ENCODE results near the gene RFTN1. TPM values are rescaled to one million over a fixed set of nuclear protein-coding genes. Genes with fewer than 3 reads are reported as not detected.

RFTN1 gene
- polyA plus RNA-seq, 2 donors, result 2.1 to 3.7 TPM

DNA sequence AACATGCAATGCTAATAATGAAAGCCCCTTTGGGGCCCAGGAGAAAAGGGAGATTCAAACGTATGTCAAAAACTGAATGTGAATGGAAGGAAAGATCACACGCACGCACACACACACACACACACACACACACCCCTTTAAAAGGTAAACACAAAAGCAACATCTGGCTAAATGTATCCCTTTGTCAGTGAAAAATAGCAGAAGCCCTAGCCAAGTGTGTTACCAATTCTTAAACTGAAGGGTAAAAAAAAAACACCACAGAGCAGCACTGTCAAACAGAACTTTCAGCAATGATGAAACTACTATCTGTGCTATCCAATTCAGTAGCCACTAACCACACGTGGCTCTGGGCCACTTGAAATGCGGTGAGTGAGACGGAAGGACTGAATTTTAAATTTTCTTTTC, 4.9 kb downstream of the RFTN1 start:
- H3K4me3 ChIP-seq (ENCODE audit: low read depth in 1 of 2, low read length in 2 of 2), result no peak overlapping the region
- H3K4me1 ChIP-seq (ENCODE audit: control insufficient read depth in 2 of 2, insufficient read depth in 2 of 2, low read length in 1 of 2), result peaks cover 0 to 9% of the 10 kb centered on the region in 2 donors
- no peaks in the 10 kb centered on the region for H3K36me3 ChIP-seq (ENCODE audit: control insufficient read depth in 2 of 2, insufficient read depth in 2 of 2, low read length in 1 of 2)
- H3K27me3 ChIP-seq (ENCODE audit: control insufficient read depth in 1 of 2, insufficient read depth in 2 of 2, low read length in 2 of 2), result no peaks in the 10 kb centered on the region
- H3K9me3 ChIP-seq (ENCODE audit: control insufficient read depth in 2 of 2, insufficient read depth in 1 of 2, low read depth in 1 of 2, low read length in 1 of 2), result no peaks in the 10 kb centered on the region
- WGBS, 2 donors, result 61 to 63% methylated on average over 6 of the region's 6 CpGs
- no peak overlapping the region for H3K27ac ChIP-seq (ENCODE audit: low read depth in 2 of 2, low read length in 1 of 2)

DNA sequence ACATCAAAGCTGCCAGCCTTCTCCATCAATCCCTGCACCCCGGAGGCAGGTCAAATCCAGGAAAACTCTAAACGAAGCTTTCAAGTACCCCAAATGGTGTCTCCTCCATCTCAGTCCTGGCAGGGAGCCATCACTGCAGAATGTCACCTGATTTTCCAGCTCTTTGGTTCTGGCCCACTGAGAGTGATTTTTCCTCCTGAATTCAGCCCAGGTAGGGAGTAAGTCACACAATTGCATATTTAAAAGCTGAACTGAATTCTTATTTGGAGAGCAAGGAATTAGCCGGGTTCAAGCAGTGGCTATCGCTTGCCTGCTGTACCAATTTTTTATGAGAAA, 5.3 kb downstream of the RFTN1 start:
- Histone ChIP-seq H3K27ac (ENCODE audit: low read depth in 2 of 2, low read length in 1 of 2) (no peak overlapping the region), H3K27me3 (ENCODE audit: control insufficient read depth in 1 of 2, insufficient read depth in 2 of 2, low read length in 2 of 2) (no peaks in the 10 kb centered on the region), H3K4me3 (ENCODE audit: low read depth in 1 of 2, low read length in 2 of 2) (no peak overlapping the region), H3K9me3 (ENCODE audit: control insufficient read depth in 2 of 2, insufficient read depth in 1 of 2, low read depth in 1 of 2, low read length in 1 of 2) (no peaks in the 10 kb centered on the region), H3K36me3 (ENCODE audit: control insufficient read depth in 2 of 2, insufficient read depth in 2 of 2, low read length in 1 of 2) (no peaks in the 10 kb centered on the region), H3K4me1 (ENCODE audit: control insufficient read depth in 2 of 2, insufficient read depth in 2 of 2, low read length in 1 of 2) (peaks cover 0 to 9% of the 10 kb centered on the region in 2 donors)
- WGBS, 2 donors, result 68 to 70% methylated on average over 4 of the region's 4 CpGs

DNA sequence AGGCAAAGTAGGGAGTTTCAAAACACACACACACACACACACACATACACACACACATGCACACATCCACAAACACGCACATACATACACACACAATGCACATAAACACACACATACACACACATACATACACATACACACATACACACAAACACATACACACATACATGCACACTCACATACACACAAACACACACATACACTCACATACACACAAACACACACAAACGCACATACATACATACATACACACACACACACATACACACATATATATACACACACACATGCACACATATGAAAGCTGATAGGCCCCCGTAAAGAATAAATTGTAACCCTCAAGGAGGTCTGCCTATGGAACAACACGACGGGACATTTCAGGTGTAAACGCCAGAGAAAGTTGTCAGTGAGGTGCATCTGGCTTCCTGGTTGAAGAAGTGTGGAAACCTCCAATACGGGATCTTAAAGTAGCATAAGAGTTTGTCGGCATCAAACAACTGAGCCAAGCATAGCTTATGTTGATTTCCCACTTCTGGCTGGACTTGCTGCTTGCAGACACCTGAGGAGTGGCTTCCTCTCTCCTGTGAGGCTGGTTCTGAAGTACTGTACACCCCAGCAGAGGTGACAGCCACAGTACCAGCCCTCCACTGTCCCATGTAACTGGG, 5.8 kb downstream of the RFTN1 start:
- Histone ChIP-seq H3K4me3 (ENCODE audit: low read depth in 1 of 2, low read length in 2 of 2) (no peak overlapping the region), H3K27ac (ENCODE audit: low read depth in 2 of 2, low read length in 1 of 2) (no peak overlapping the region), H3K4me1 (ENCODE audit: control insufficient read depth in 2 of 2, insufficient read depth in 2 of 2, low read length in 1 of 2) (peaks cover 0 to 4% of the 10 kb centered on the region in 2 donors), H3K27me3 (ENCODE audit: control insufficient read depth in 1 of 2, insufficient read depth in 2 of 2, low read length in 2 of 2) (no peaks in the 10 kb centered on the region), H3K9me3 (ENCODE audit: control insufficient read depth in 2 of 2, insufficient read depth in 1 of 2, low read depth in 1 of 2, low read length in 1 of 2) (no peaks in the 10 kb centered on the region), H3K36me3 (ENCODE audit: control insufficient read depth in 2 of 2, insufficient read depth in 2 of 2, low read length in 1 of 2) (no peaks in the 10 kb centered on the region)
- WGBS, 2 donors, result 89 to 90% methylated on average over 8 of the region's 8 CpGs

DNA sequence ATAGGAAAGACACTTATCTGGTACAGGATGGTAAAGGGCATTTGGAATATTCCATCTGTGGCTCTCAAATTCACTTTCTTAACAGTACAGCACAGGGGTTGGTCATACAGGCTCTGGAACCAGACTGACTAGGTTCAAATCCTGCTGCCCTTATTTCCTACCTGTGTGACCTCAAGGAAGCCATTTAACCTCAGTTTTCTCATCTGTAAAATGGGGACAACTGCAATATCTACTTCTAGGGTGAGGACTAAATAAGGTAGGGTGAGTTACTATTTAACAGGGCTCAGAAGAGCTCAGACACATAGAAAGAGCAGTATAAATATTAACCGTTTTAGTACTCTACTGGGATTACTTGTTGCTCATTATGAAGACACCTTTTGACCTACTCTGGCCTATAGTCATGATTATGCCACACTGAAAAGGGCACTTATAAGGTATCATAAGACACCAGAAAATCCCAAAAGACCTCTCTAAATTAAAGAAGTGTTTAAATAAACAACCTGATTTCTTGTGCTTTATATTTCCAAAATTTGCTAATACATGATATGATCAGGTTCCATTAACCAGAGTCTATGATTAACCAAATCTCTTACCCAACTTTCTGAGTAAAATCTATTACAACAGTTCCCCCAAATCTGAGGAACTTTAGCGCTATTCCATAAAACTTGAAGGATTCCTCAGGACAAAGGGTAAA, 6.5 kb downstream of the RFTN1 start:
- Histone ChIP-seq H3K27me3 (ENCODE audit: control insufficient read depth in 1 of 2, insufficient read depth in 2 of 2, low read length in 2 of 2) (no peaks in the 10 kb centered on the region), H3K36me3 (ENCODE audit: control insufficient read depth in 2 of 2, insufficient read depth in 2 of 2, low read length in 1 of 2) (no peaks in the 10 kb centered on the region), H3K9me3 (ENCODE audit: control insufficient read depth in 2 of 2, insufficient read depth in 1 of 2, low read depth in 1 of 2, low read length in 1 of 2) (no peaks in the 10 kb centered on the region), H3K4me1 (ENCODE audit: control insufficient read depth in 2 of 2, insufficient read depth in 2 of 2, low read length in 1 of 2) (peaks cover 0 to 3% of the 10 kb centered on the region in 2 donors), H3K4me3 (ENCODE audit: low read depth in 1 of 2, low read length in 2 of 2) (no peak overlapping the region), H3K27ac (ENCODE audit: low read depth in 2 of 2, low read length in 1 of 2) (no peak overlapping the region)
- WGBS, 2 donors, result 90 to 97% methylated on average over 2 of the region's 2 CpGs

DNA sequence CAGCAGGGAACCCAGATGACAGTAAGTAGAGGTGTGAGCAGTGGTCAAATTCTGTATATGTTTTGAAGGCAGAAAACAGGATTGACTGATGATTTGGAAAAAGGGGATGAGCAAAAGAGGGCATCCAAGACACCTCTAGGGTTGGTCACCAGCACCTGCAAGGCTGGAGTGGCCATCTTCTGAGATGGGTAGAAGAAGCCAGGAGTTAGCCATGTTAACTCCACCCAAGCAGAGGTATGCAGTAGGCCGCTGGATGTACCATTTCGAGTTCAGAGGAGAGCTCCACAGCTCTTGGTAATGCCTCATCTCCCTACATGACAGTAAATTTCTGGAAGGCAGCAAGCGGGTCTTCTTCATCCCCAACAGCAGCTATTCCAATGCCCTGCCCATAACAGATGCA, 7.0 kb downstream of the RFTN1 start:
- Histone ChIP-seq H3K36me3 (ENCODE audit: control insufficient read depth in 2 of 2, insufficient read depth in 2 of 2, low read length in 1 of 2) (no peaks in the 10 kb centered on the region), H3K27ac (ENCODE audit: low read depth in 2 of 2, low read length in 1 of 2) (no peak overlapping the region), H3K4me1 (ENCODE audit: control insufficient read depth in 2 of 2, insufficient read depth in 2 of 2, low read length in 1 of 2) (peaks cover 0 to 3% of the 10 kb centered on the region in 2 donors), H3K27me3 (ENCODE audit: control insufficient read depth in 1 of 2, insufficient read depth in 2 of 2, low read length in 2 of 2) (no peaks in the 10 kb centered on the region), H3K9me3 (ENCODE audit: control insufficient read depth in 2 of 2, insufficient read depth in 1 of 2, low read depth in 1 of 2, low read length in 1 of 2) (no peaks in the 10 kb centered on the region), H3K4me3 (ENCODE audit: low read depth in 1 of 2, low read length in 2 of 2) (no peak overlapping the region)
- WGBS, 2 donors, result 80 to 87% methylated on average over 3 of the region's 3 CpGs

DNA sequence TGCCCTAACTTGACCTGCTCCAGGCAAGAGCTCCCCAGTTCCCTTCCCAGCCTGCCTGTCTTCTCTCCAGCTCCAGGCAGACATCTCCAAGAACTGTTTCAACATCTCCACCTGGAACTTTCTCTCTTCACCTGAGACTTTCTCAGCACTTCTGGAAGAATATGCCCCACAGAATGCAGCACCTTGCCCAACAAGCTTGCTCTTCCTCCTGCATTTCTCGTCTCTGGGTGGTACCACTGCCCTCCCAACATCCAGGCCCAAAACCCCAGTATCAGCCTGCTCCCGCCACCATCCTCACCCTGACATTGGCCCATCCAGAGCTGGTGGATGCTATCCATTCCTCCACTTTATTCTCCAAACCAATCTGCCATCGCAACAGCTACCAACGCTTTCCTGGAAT, 8.8 kb downstream of the RFTN1 start:
- no peaks in the 10 kb centered on the region for H3K36me3 ChIP-seq (ENCODE audit: control insufficient read depth in 2 of 2, insufficient read depth in 2 of 2, low read length in 1 of 2)
- WGBS, 2 donors, result 80 to 83% methylated on average over 4 of the region's 4 CpGs
- H3K9me3 ChIP-seq (ENCODE audit: control insufficient read depth in 2 of 2, insufficient read depth in 1 of 2, low read depth in 1 of 2, low read length in 1 of 2), result no peaks in the 10 kb centered on the region
- H3K4me1 ChIP-seq (ENCODE audit: control insufficient read depth in 2 of 2, insufficient read depth in 2 of 2, low read length in 1 of 2), result peaks cover 0 to 3% of the 10 kb centered on the region in 2 donors
- no peak overlapping the region for H3K4me3 ChIP-seq (ENCODE audit: low read depth in 1 of 2, low read length in 2 of 2)
- no peaks in the 10 kb centered on the region for H3K27me3 ChIP-seq (ENCODE audit: control insufficient read depth in 1 of 2, insufficient read depth in 2 of 2, low read length in 2 of 2)
- no peak overlapping the region for H3K27ac ChIP-seq (ENCODE audit: low read depth in 2 of 2, low read length in 1 of 2)

DNA sequence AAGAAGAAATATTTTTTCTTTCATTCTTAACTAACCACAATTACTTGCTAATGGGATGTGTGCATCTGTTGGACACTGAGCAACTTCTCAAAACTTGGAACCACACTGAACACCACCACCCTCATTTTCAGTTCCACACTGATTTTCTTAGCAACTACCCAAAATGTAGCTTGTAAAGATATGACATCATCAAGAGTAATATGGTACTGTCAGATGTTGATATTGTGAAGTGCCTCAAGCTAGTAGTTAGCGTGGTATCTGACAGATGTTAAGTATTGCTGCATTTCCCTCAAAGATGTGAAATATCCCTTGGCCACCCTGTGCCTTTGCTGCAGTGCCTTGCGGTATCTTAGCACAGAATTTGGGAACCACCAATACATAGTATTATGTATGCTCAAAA, 9.3 kb downstream of the RFTN1 start:
- WGBS, 2 donors, result 45 to 57% methylated on average over 2 of the region's 2 CpGs
- H3K4me1 ChIP-seq (ENCODE audit: control insufficient read depth in 2 of 2, insufficient read depth in 2 of 2, low read length in 1 of 2), result peaks cover 0 to 3% of the 10 kb centered on the region in 2 donors
- H3K9me3 ChIP-seq (ENCODE audit: control insufficient read depth in 2 of 2, insufficient read depth in 1 of 2, low read depth in 1 of 2, low read length in 1 of 2), result no peaks in the 10 kb centered on the region
- H3K36me3 ChIP-seq (ENCODE audit: control insufficient read depth in 2 of 2, insufficient read depth in 2 of 2, low read length in 1 of 2), result peaks cover 0 to 1% of the 10 kb centered on the region in 2 donors
- no peak overlapping the region for H3K4me3 ChIP-seq (ENCODE audit: low read depth in 1 of 2, low read length in 2 of 2)
- no peaks in the 10 kb centered on the region for H3K27me3 ChIP-seq (ENCODE audit: control insufficient read depth in 1 of 2, insufficient read depth in 2 of 2, low read length in 2 of 2)
- no peak overlapping the region for H3K27ac ChIP-seq (ENCODE audit: low read depth in 2 of 2, low read length in 1 of 2)

DNA sequence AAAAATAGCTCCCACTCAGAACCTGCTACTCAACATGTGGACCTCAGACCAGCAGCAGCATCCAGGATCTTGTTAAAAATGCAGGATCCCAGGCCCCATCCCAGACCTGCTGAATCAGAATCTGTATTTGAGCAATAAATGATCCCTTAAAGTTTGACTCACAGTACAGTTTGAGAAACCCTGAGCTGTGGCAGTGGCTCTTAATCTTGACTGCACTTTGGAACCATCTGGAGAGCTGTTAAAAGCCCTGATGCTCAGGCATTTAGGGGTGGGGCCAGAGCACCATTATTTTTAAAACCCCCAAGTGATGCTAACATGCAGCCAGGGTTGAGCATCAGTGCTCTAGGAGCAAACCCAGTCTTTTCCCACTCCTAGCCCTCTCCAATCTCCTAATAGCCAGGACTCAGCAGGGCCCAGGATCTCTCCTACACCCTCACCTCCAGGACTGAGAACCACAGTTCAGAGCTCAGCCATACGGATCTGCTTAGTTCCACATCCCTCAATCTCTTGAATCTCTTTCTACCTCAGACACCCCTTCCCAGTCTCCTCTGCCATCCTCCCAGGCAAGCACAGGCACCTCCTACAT, 10.2 kb downstream of the RFTN1 start:
- H3K4me1 ChIP-seq (ENCODE audit: control insufficient read depth in 2 of 2, insufficient read depth in 2 of 2, low read length in 1 of 2), result peaks cover 0 to 3% of the 10 kb centered on the region in 2 donors
- H3K27ac ChIP-seq (ENCODE audit: low read depth in 2 of 2, low read length in 1 of 2), result no peak overlapping the region
- no peak overlapping the region for H3K4me3 ChIP-seq (ENCODE audit: low read depth in 1 of 2, low read length in 2 of 2)
- 85 to 91% methylated on average over 1 of the region's 1 CpG for WGBS, 2 donors
- no peaks in the 10 kb centered on the region for H3K27me3 ChIP-seq (ENCODE audit: control insufficient read depth in 1 of 2, insufficient read depth in 2 of 2, low read length in 2 of 2)
- no peaks in the 10 kb centered on the region for H3K9me3 ChIP-seq (ENCODE audit: control insufficient read depth in 2 of 2, insufficient read depth in 1 of 2, low read depth in 1 of 2, low read length in 1 of 2)
- peaks cover 0 to 2% of the 10 kb centered on the region in 2 donors for H3K36me3 ChIP-seq (ENCODE audit: control insufficient read depth in 2 of 2, insufficient read depth in 2 of 2, low read length in 1 of 2)

DNA sequence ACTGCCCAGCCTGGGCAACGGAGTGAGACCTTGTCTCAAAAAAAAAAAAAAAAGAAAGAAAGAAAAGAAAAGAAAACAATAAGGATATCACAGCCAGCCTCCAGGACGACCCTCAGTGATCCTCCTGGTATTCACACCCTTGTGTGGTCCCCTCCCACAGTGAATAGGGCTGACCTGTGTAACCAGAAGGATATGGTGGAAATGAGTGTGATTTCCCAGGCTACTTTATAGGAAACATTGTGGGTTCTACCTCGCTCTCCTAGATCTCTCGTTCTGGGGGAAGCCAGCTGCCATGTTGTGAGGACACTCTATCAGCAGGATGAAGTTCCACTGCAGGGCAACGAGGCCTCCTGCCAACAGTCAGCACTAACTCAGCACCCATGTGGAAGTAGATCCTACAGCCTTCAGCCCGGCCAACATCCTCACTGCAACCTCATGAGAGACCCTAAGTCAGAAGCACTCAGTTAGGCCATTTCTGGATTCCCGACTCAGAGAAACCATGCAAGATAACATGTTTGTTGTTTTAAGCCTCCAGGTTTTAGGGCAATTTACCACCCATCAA, 11.1 kb downstream of the RFTN1 start:
- no peaks in the 10 kb centered on the region for H3K9me3 ChIP-seq (ENCODE audit: control insufficient read depth in 2 of 2, insufficient read depth in 1 of 2, low read depth in 1 of 2, low read length in 1 of 2)
- peaks cover 0 to 2% of the 10 kb centered on the region in 2 donors for H3K36me3 ChIP-seq (ENCODE audit: control insufficient read depth in 2 of 2, insufficient read depth in 2 of 2, low read length in 1 of 2)
- peaks cover 0 to 3% of the 10 kb centered on the region in 2 donors for H3K4me1 ChIP-seq (ENCODE audit: control insufficient read depth in 2 of 2, insufficient read depth in 2 of 2, low read length in 1 of 2)
- 81 to 85% methylated on average over 7 of the region's 7 CpGs for WGBS, 2 donors
- H3K27ac ChIP-seq (ENCODE audit: low read depth in 2 of 2, low read length in 1 of 2), result no peak overlapping the region
- H3K4me3 ChIP-seq (ENCODE audit: low read depth in 1 of 2, low read length in 2 of 2), result no peak overlapping the region
- H3K27me3 ChIP-seq (ENCODE audit: control insufficient read depth in 1 of 2, insufficient read depth in 2 of 2, low read length in 2 of 2), result no peaks in the 10 kb centered on the region
